ENCODE data around the gene CASTOR1.
A peak's percentile ranks its signal among the peaks of the same experiment; 100 is the strongest.

GRCh38 chr22:30289980-30290313 is 642 bp upstream of the CASTOR1 start:
- no peak for TF ChIP-seq CTCF (IDR thresholded peaks at IDR 0.05)
- peak in 1 of 4 donors; percentile 7 for TF ChIP-seq POLR2A (IDR thresholded peaks at IDR 0.05)

Measured in upper lobe of left lung (tissue), 4 donors.